Endothelial cell (in vitro differentiated cells): ENCODE measurements around the gene GALK2. TPM values are rescaled to one million over a fixed set of nuclear protein-coding genes. Genes with fewer than 3 reads are reported as not detected.
A peak's percentile ranks its signal among the peaks of the same experiment; 100 is the strongest.

Experiments used
- DNase-seq: peaks from one replicate; pipeline ENCODE4 v3.0.0; 2021; ENCODE audit warnings: low spot score
- H3K27ac Mint-ChIP-seq: one replicate; pipeline ENCODE4 v1.8.0; 2021; ENCODE audit warnings: mixed read lengths, inconsistent platforms; ENCODE audit not compliant: unreplicated experiment
- H3K27me3 Mint-ChIP-seq: one replicate; pipeline ENCODE4 v1.8.0; 2021; ENCODE audit warnings: mild to moderate bottlenecking, moderate library complexity, mixed read lengths, inconsistent platforms; ENCODE audit not compliant: unreplicated experiment
- H3K36me3 Mint-ChIP-seq: one replicate; pipeline ENCODE4 v1.8.0; 2021; ENCODE audit warnings: mild to moderate bottlenecking, low read depth, mixed read lengths, inconsistent platforms; ENCODE audit not compliant: unreplicated experiment
- H3K4me1 Mint-ChIP-seq: one replicate; pipeline ENCODE4 v1.8.0; 2021; ENCODE audit warnings: mild to moderate bottlenecking, mixed read lengths, inconsistent platforms; ENCODE audit not compliant: unreplicated experiment
- H3K4me3 Mint-ChIP-seq: one replicate; pipeline ENCODE4 v1.8.0; 2021; ENCODE audit warnings: mild to moderate bottlenecking, mixed read lengths, inconsistent platforms; ENCODE audit not compliant: unreplicated experiment
- H3K9me3 Mint-ChIP-seq: one replicate; pipeline ENCODE4 v1.8.0; 2021; ENCODE audit warnings: mixed read lengths, inconsistent platforms; ENCODE audit not compliant: unreplicated experiment
- total RNA-seq: library from RNA; stranded (reverse); fragmentation: NEBNext Ultra II Directional; extraction: Animal tissue kit (Norgen Biotek cat#: 25700); gene quantifications from one replicate; pipeline ENCODE4 v1.2.1, GENCODE V29; 2021; ENCODE audit not compliant: unreplicated experiment
- TF ChIP-seq, protein P1 (sequence below): fragments of 200-600 bp; sonication (generic); IDR thresholded peaks from one replicate; pipeline ENCODE4 v1.5.0; 2021; ENCODE audit warnings: antibody characterized with exemption; ENCODE audit not compliant: unreplicated experiment

GALK2 gene
- total RNA-seq, 1 donor from 2014 or later, result 25.7 TPM

- Mint-ChIP-seq H3K36me3 (no peaks in the 10 kb centered on the region), H3K27me3 (peaks cover 7% of the 10 kb centered on the region), H3K9me3 (no peaks in the 10 kb centered on the region), H3K4me3 (peak overlapping the region; percentile 99), H3K4me1 (peaks cover 11% of the 10 kb centered on the region), H3K27ac (peak overlapping the region; percentile 98)
- TF ChIP-seq, protein P1, sequence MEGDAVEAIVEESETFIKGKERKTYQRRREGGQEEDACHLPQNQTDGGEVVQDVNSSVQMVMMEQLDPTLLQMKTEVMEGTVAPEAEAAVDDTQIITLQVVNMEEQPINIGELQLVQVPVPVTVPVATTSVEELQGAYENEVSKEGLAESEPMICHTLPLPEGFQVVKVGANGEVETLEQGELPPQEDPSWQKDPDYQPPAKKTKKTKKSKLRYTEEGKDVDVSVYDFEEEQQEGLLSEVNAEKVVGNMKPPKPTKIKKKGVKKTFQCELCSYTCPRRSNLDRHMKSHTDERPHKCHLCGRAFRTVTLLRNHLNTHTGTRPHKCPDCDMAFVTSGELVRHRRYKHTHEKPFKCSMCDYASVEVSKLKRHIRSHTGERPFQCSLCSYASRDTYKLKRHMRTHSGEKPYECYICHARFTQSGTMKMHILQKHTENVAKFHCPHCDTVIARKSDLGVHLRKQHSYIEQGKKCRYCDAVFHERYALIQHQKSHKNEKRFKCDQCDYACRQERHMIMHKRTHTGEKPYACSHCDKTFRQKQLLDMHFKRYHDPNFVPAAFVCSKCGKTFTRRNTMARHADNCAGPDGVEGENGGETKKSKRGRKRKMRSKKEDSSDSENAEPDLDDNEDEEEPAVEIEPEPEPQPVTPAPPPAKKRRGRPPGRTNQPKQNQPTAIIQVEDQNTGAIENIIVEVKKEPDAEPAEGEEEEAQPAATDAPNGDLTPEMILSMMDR, result no peak
- DNase-seq, result peak; percentile 47
These were observed 14.0 kb upstream of the GALK2 start for GRCh38 chr15:49155834-49156627.

GRCh38 chr15:49163678-49164077, 6.4 kb upstream of the GALK2 start:
- Mint-ChIP-seq H3K4me1 (no peaks in the 10 kb centered on the region), H3K4me3 (no peak overlapping the region), H3K27me3 (no peaks in the 10 kb centered on the region), H3K9me3 (no peaks in the 10 kb centered on the region), H3K36me3 (peaks cover 7% of the 10 kb centered on the region), H3K27ac (no peak overlapping the region)
- TF ChIP-seq, protein P1, result no peak
- DNase-seq, result no peak

GRCh38 chr15:49164865-49165264, 5.2 kb upstream of the GALK2 start:
- Mint-ChIP-seq H3K4me1 (peaks cover 6% of the 10 kb centered on the region), H3K27ac (no peak overlapping the region), H3K4me3 (no peak overlapping the region), H3K27me3 (no peaks in the 10 kb centered on the region), H3K9me3 (no peaks in the 10 kb centered on the region), H3K36me3 (peaks cover 7% of the 10 kb centered on the region)
- no peak for DNase-seq
- TF ChIP-seq, protein P1, result no peak

- no peaks in the 10 kb centered on the region for H3K27me3 Mint-ChIP-seq
- no peaks in the 10 kb centered on the region for H3K9me3 Mint-ChIP-seq
- no peak overlapping the region for H3K4me3 Mint-ChIP-seq
- peaks cover 19% of the 10 kb centered on the region for H3K4me1 Mint-ChIP-seq
- no peak for DNase-seq
- no peaks in the 10 kb centered on the region for H3K36me3 Mint-ChIP-seq
- TF ChIP-seq, protein P1, result no peak
- no peak overlapping the region for H3K27ac Mint-ChIP-seq
These were observed 2.0 kb upstream of the GALK2 start for GRCh38 chr15:49168016-49168415.

DNA sequence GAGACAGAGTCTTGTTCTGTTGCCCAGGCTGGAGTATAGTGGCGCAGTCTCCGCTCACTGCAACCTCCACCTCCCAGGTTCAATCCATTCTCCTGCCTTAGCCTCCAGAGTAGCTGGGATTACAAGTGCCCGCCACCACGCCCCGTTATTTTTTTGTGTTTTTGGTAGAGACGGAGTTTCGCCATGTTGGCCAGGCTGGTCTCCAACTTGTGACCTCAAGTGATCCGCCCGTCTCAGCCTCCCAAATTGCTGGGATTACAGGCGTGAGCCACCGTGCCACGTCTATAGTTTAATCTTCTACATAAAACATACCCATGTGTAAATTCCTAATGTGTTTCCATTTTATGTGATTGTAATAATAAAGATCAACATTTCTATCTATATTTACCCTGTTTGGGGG, 1.7 kb downstream of the GALK2 start:
- TF ChIP-seq, protein P1, result no peak
- H3K4me1 Mint-ChIP-seq, result peaks cover 19% of the 10 kb centered on the region
- H3K4me3 Mint-ChIP-seq, result no peak overlapping the region
- peaks cover 15% of the 10 kb centered on the region for H3K36me3 Mint-ChIP-seq
- H3K27ac Mint-ChIP-seq, result no peak overlapping the region
- peaks cover 7% of the 10 kb centered on the region for H3K9me3 Mint-ChIP-seq
- DNase-seq, result no peak
- peaks cover 2% of the 10 kb centered on the region for H3K27me3 Mint-ChIP-seq
